Ishikawa (cell line): ENCODE results near the gene MACF1.

Source experiments
- EP300 ChIP-seq: IDR thresholded peaks from 2 replicates; pipeline ENCODE4 v1.6.1; 2012; ENCODE audit warnings: borderline replicate concordance
- NFIC ChIP-seq: IDR thresholded peaks from 2 replicates; pipeline ENCODE4 v1.6.1; 2012
- ZBTB7A ChIP-seq: IDR thresholded peaks from 2 replicates; pipeline ENCODE4 v1.6.1; 2012; ENCODE audit warnings: low read depth

GRCh38 chr1:39436842-39437241 lies 232.3 kb downstream of the MACF1 start:
- TF ChIP-seq ZBTB7A (no peak), NFIC (no peak), EP300 (no peak)
